A673 (cell line): ENCODE data around the gene SNED1. TPM values are rescaled to one million over a fixed set of nuclear protein-coding genes. Genes with fewer than 3 reads are reported as not detected.

ENCODE experiments used
- BruUV-seq: library from RNA; stranded (reverse); fragments of 400-500 nt; replicated peaks from 2 replicates; lab custom pipeline; 2021; lab: Mats Ljungman, UMichigan
- CTCF ChIA-PET: fragments of 300-600 bp; sonication (Branson Sonifier 250); formaldehyde crosslinking; loops from one replicate; lab custom pipeline; 2022; ENCODE audit warnings: antibody characterized with exemption; lab: Charles Lee
- POLR2A ChIA-PET: fragments of 300-600 bp; sonication (Branson Sonifier 250); formaldehyde crosslinking; loops from one replicate; lab custom pipeline; 2022; ENCODE audit warnings: antibody characterized with exemption; ENCODE audit not compliant: low non-redundant PET; lab: Charles Lee
- DNase-seq: peaks from one replicate; pipeline ENCODE4 v3.0.0-alpha.2; 2015; ENCODE audit warnings: low spot score
- H3K27ac ChIP-seq: fragments of 200-600 bp; sonication (generic); 2 replicates; pipeline ENCODE4 v1.5.1; 2016; ENCODE audit warnings: mixed run types, low read depth, mild to moderate bottlenecking, mixed read lengths, antibody characterized with exemption, low read length; ENCODE audit not compliant: poor library complexity, severe bottlenecking
- H3K27me3 ChIP-seq: fragments of 200-600 bp; sonication (generic); replicated peaks from 2 replicates; pipeline ENCODE4 v1.6.1; 2017; ENCODE audit warnings: mixed run types, low read depth, mild to moderate bottlenecking, mixed read lengths, antibody characterized with exemption, low read length; ENCODE audit not compliant: insufficient read depth, poor library complexity
- H3K36me3 ChIP-seq: fragments of 200-600 bp; sonication (generic); 2 replicates; pipeline ENCODE4 v1.6.1; 2016; ENCODE audit warnings: mixed run types, mild to moderate bottlenecking, mixed read lengths, antibody characterized with exemption, low read length; ENCODE audit not compliant: insufficient read depth, poor library complexity, severe bottlenecking
- H3K4me1 ChIP-seq: fragments of 200-600 bp; sonication (generic); 2 replicates; pipeline ENCODE4 v1.6.1; 2017; ENCODE audit warnings: mixed run types, mild to moderate bottlenecking, mixed read lengths, antibody characterized with exemption, low read length; ENCODE audit not compliant: insufficient read depth, poor library complexity, severe bottlenecking
- H3K4me3 ChIP-seq: fragments of 200-600 bp; sonication (generic); 2 replicates; pipeline ENCODE4 v1.5.1; 2016; ENCODE audit warnings: low read depth, mixed run types, mild to moderate bottlenecking, mixed read lengths, low read length; ENCODE audit not compliant: poor library complexity, severe bottlenecking
- H3K9me3 ChIP-seq: fragments of 200-600 bp; sonication (generic); 2 replicates; pipeline ENCODE4 v1.6.1; 2016; ENCODE audit warnings: mixed run types, low read depth, mild to moderate bottlenecking, mixed read lengths, antibody characterized with exemption, low read length; ENCODE audit not compliant: poor library complexity, severe bottlenecking
- EZH2 ChIP-seq: fragments of 200-600 bp; sonication (generic); IDR thresholded peaks from 2 replicates; pipeline ENCODE4 v1.6.1; 2017; ENCODE audit warnings: borderline replicate concordance, low read depth, mild to moderate bottlenecking, mixed read lengths, antibody characterized with exemption, low read length; ENCODE audit not compliant: poor library complexity, severe bottlenecking
- intact Hi-C: fragments of 100-400 bp; cut with micrococcal nuclease; formaldehyde crosslinking; loops from one replicate; pipeline ENCODE4 v1.10.0; 2022; ENCODE audit not compliant: unreplicated experiment
- total RNA-seq: library from RNA; stranded (reverse); gene quantifications from 2 replicates; pipeline ENCODE4 v1.2.3, GENCODE V29; 2021
- TF ChIP-seq, protein P1 (sequence below): fragments of 300-800, 200-600 bp; sonication (generic); conservative IDR thresholded peaks from 2 replicates; pipeline ENCODE4 v1.5.1; 2017; ENCODE audit warnings: low read depth, mild to moderate bottlenecking, antibody characterized with exemption, low read length, moderate library complexity, mixed read lengths

The SNED1 gene
- total RNA-seq, 1 experiment from 2014 or later = 3.0 TPM

DNA sequence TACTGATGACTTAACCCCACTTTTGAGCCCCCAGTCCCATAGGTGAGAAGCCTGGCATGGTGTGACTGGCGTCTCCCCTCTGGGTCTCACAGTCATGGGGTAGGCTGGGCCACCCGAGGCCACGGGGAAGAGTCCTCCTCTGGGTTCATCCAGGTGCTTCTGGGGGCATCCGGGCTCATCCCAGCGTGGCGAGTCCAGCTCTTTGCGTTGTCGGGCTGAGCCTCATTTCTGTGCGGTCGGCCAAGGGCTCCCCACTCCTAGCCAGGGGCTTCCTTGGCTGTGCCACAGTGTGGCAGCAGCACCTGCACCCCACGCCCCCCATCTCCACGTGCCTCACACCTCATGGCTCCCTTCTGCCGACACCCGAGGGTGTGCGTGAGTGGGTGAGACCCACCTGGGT is 27.6 kb upstream of the SNED1 start:
- no peaks in the 10 kb centered on the region for H3K27me3 ChIP-seq
- no peaks in the 10 kb centered on the region for H3K9me3 ChIP-seq
- no peaks in the 10 kb centered on the region for H3K36me3 ChIP-seq
- ChIA-PET CTCF (no interaction called here), POLR2A (no interaction called here)
- intact Hi-C loops = no loop called here
- no peak for DNase-seq
- H3K4me1 ChIP-seq = peaks cover 16% of the 10 kb centered on the region
- no peak overlapping the region for H3K27ac ChIP-seq
- TF ChIP-seq, protein P1, sequence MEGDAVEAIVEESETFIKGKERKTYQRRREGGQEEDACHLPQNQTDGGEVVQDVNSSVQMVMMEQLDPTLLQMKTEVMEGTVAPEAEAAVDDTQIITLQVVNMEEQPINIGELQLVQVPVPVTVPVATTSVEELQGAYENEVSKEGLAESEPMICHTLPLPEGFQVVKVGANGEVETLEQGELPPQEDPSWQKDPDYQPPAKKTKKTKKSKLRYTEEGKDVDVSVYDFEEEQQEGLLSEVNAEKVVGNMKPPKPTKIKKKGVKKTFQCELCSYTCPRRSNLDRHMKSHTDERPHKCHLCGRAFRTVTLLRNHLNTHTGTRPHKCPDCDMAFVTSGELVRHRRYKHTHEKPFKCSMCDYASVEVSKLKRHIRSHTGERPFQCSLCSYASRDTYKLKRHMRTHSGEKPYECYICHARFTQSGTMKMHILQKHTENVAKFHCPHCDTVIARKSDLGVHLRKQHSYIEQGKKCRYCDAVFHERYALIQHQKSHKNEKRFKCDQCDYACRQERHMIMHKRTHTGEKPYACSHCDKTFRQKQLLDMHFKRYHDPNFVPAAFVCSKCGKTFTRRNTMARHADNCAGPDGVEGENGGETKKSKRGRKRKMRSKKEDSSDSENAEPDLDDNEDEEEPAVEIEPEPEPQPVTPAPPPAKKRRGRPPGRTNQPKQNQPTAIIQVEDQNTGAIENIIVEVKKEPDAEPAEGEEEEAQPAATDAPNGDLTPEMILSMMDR = no peak
- no peak for TF ChIP-seq EZH2
- no TSS peak for BruUV-seq
- no peak overlapping the region for H3K4me3 ChIP-seq

DNA sequence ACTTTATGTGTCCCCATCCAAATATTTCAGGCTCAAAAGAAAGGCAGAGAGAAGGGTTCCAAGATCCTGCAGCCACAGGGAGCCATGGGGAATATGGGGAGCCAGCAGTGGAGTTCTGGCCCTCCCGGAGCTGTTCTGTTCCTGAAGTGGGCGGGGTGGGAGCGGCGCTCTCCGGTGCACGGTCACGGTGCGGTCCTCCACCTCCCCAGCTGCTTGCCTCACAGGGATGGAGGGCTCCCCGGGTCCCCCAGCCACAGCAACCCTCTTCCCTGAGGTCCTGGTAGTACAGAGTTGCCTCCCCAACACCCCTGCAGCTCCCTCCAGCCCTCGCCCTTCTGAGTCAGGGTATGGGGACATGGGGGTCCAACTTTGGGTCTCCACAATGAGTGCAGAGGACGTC is 26.2 kb upstream of the SNED1 start:
- POLR2A ChIA-PET = interaction anchor here (0.6 kb wide), 1 partner anchor 30 kb away, joined by 4 read pairs; no protein-coding TSS in a partner anchor
- no TSS peak for BruUV-seq

DNA sequence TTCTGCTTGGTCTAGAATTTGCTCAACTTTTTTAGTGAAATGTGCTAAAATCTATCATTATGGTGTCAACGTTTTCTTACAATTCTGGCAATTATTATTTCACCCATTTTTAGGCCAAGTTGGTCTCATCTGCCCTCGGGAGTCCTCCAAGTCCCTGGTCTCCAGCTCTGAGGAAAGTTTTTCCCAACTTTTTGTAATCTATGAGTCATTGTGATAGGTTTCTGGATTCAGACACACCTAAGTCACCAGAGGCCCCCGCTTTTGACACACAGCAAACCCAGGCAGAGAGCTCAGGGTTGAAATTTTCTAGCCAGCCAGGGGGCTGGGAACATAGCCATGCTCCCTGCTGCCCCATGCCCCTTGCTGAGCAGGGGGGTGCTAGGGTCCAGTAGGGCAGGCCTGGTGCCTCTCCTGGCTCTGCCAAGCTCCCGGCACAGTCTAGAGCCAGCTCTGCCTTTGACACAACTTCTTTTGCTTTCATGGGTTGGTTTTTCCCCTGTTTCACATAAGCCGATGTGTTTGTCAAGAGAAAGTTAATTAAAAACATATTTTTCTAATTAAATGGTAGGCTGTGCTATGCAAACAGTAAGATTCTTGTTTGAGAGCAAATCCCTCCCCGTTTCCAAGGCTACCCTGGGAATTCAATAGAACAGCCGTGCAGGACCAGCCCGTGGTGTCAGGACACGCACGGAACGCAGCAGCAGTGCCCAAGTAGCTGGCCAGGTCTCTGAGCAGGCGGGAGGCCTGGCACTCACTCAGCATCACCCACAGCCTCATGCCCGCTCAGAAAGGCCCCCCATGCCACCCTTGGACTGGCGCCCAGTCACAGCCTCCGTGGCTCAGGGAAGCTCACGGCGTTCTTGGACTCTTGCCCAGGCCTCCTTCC is 25.5 kb upstream of the SNED1 start:
- Histone ChIP-seq H3K4me3 (no peak overlapping the region), H3K36me3 (no peaks in the 10 kb centered on the region), H3K4me1 (peaks cover 16% of the 10 kb centered on the region), H3K27me3 (no peaks in the 10 kb centered on the region), H3K27ac (peak overlapping the region; percentile 50), H3K9me3 (no peaks in the 10 kb centered on the region)
- BruUV-seq = no TSS peak
- TF ChIP-seq EZH2 = no peak
- TF ChIP-seq, protein P1 = no peak
- POLR2A ChIA-PET = no interaction called here
- intact Hi-C loops = no loop called here
- CTCF ChIA-PET = interaction anchor here (0.6 kb wide), 1 partner anchor 106 kb away, joined by 5 read pairs; no protein-coding TSS in a partner anchor
- peak; percentile 56 for DNase-seq

More for the DNA sequence above, 26.2 kb upstream of the SNED1 start:
- TF ChIP-seq EZH2 = no peak
- TF ChIP-seq, protein P1 = no peak
- Histone ChIP-seq H3K36me3 (no peaks in the 10 kb centered on the region), H3K27me3 (no peaks in the 10 kb centered on the region), H3K9me3 (no peaks in the 10 kb centered on the region), H3K4me1 (peaks cover 16% of the 10 kb centered on the region), H3K27ac (no peak overlapping the region), H3K4me3 (no peak overlapping the region)
- no peak for DNase-seq
- CTCF ChIA-PET = interaction anchor here (0.6 kb wide), 1 partner anchor 106 kb away, joined by 5 read pairs; no protein-coding TSS in a partner anchor
- intact Hi-C loops = no loop called here
